ENCODE data around the gene BLOC1S1. TPM values are rescaled to one million over a fixed set of nuclear protein-coding genes. Genes with fewer than 3 reads are reported as not detected.

The BLOC1S1 gene
- total and polyA plus RNA-seq, 10 of the 15 experiments (the other 5 are each of a cell fraction or from before 2014, with no cell fraction given), result 126 to 285 (median 166) TPM

DNA sequence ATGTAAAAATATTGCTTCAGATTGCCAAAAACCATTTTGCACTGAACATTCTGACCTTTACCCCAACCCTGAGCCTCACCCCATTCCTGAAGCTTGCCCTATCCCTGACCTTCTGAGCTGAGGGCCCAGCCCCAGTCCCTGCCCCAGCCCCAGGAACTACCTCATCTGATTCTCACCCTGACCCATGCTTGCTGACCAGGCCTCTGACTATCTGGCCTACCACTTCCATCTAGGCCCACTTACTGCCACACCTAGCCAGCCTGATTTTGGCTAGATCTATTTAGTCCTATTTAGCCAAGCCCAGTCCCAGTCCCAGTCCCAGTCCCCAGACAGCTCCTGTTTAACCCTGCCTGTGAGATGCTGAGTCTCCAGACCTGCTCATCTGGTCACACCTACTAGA lies 45.6 kb upstream of the BLOC1S1 start (continued):
- TF ChIP-seq FOXM1 (IDR thresholded peaks at IDR 0.05; ENCODE audit: low read depth, low read length), result no peak

DNA sequence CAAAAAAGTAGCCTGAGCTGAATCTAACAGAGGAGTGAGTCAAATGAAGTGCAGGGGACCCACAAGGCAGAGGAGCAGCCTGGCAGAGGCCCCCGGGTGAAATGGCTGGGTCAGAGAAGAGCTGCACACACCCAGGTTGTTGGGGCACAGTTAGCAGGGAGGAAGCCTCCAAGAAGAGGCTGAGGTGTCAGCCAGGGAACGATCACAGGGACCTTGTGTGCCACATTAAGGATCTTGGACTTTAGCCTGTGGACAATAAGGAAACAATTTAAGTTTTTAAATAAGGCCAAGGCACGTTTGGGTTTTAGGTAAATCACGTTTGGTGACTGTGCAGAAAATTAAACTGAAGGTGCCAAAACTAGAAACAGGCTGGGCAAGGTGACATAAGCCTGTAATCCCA lies 44.1 kb upstream of the BLOC1S1 start:
- Histone ChIP-seq H3K36me3 (ENCODE audit: control insufficient read depth in 2 of 2, insufficient read depth in 2 of 2, low read length in 1 of 2) (no peaks in the 10 kb centered on the region), H3K27ac (ENCODE audit: control insufficient read depth, insufficient read depth) (no peak overlapping the region), H3K4me2 (ENCODE audit: control insufficient read depth, insufficient read depth) (no peak overlapping the region), H3K79me2 (ENCODE audit: control insufficient read depth, insufficient read depth, low read length) (no peaks in the 10 kb centered on the region), H3K27me3 (replicated peaks in 1 of 2; ENCODE audit: control insufficient read depth in 2 of 2, insufficient read depth in 2 of 2, low read length in 1 of 2) (no peaks in the 10 kb centered on the region), H2AFZ (ENCODE audit: control insufficient read depth, low read depth, low read length) (no peak overlapping the region), H3K9ac (ENCODE audit: control insufficient read depth, insufficient read depth, low read length) (no peak overlapping the region), H3K9me3 (replicated peaks; ENCODE audit: control insufficient read depth, insufficient read depth, low read length) (no peaks in the 10 kb centered on the region; the same call in 2 of the 3 replicates), H3K4me3 (no peak overlapping the region), H4K20me1 (ENCODE audit: control insufficient read depth, insufficient read depth) (no peaks in the 10 kb centered on the region), H3K4me1 (ENCODE audit: control insufficient read depth, insufficient read depth, low read length) (peaks cover 11% of the 10 kb centered on the region)
- ChIA-PET POLR2A (no interaction called here), SMC1A (ENCODE audit: uncharacterized antibody, unreplicated experiment) (no interaction called here), RAD21 (ENCODE audit: unreplicated experiment) (interaction anchor here (0.7 kb wide), 1 partner anchor 67 kb away, joined by 3 read pairs; no protein-coding TSS in a partner anchor), CTCF (interaction anchor here (0.8 to 1.3 kb wide), 3 partner anchors 10 to 16 kb away, joined by 3 to 4 read pairs (median 3); a partner anchor contains a TSS)
- no peak for FAIRE-seq
- TF ChIP-seq JUND (IDR thresholded peaks at IDR 0.05; ENCODE audit: low read depth, low read length), result no peak
- ATAC-seq, result no peak
- in situ Hi-C loops (cut with MboI) (no loop called here), intact Hi-C loops (cut with micrococcal nuclease; ENCODE audit: unreplicated experiment) (no loop called here)
- WGBS (ENCODE audit: insufficient coverage, insufficient replicate concordance, low lambda C conversion rate, missing lambda C conversion rate), result 40% methylated on average over 4 of the region's 4 CpGs
- DNase-seq (ENCODE audit: low read depth, low spot score), result no peak
- no TSS peak for BruUV-seq (replicated peaks)

DNA sequence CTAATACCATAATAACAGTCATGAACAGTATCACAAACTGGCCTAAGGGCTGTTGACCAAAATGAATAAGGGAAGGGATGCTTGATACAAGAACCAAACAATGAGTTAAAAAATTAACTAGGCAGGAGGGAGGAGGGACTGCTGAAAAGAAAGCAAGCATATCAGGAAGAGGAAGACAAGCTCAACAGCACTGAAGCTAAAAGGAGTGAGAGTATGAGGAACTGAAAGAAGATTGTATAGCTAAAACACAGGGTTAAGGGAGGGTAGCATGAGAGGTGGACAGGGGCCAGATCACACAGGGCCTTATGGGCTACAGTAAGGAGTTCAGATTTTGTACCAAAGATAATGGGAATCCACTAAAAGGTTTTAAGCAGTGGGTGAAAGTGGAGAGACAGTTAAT lies 42.2 kb upstream of the BLOC1S1 start:
- no peaks in the 10 kb centered on the region for H3K79me2 ChIP-seq (ENCODE audit: control insufficient read depth, insufficient read depth, low read length)
- FAIRE-seq, result no peak
- H3K27ac ChIP-seq (ENCODE audit: control insufficient read depth, insufficient read depth), result peak overlapping the region; percentile 62; the same call in 1 of the 2 replicates
- H3K36me3 ChIP-seq (ENCODE audit: control insufficient read depth in 2 of 2, insufficient read depth in 2 of 2, low read length in 1 of 2), result no peaks in the 10 kb centered on the region
- peak; percentile 100 for ATAC-seq
- intact Hi-C loops (cut with micrococcal nuclease; ENCODE audit: unreplicated experiment), result no loop called here
- H4K20me1 ChIP-seq (ENCODE audit: control insufficient read depth, insufficient read depth), result no peaks in the 10 kb centered on the region
- H3K4me1 ChIP-seq (ENCODE audit: control insufficient read depth, insufficient read depth, low read length), result peaks cover 10% of the 10 kb centered on the region
- no peaks in the 10 kb centered on the region for H3K27me3 ChIP-seq (replicated peaks in 1 of 2; ENCODE audit: control insufficient read depth in 2 of 2, insufficient read depth in 2 of 2, low read length in 1 of 2)
- H2AFZ ChIP-seq (ENCODE audit: control insufficient read depth, low read depth, low read length), result peak overlapping the region; percentile 91
- no peak overlapping the region for H3K9ac ChIP-seq (ENCODE audit: control insufficient read depth, insufficient read depth, low read length)
- ChIA-PET POLR2A (interaction anchor here (0.5 to 1.3 kb wide), 4 partner anchors 9 to 635 kb away, joined by 3 read pairs; no protein-coding TSS in a partner anchor), RAD21 (ENCODE audit: unreplicated experiment) (interaction anchor here (0.7 to 1.9 kb wide), 9 partner anchors 9 to 51 kb away, joined by 3 to 11 read pairs (median 4); partner anchors contain the start of gene BLOC1S1), CTCF (interaction anchor here (0.7 to 2.6 kb wide), 16 partner anchors 8 to 1093 kb away, joined by 3 to 16 read pairs (median 4); a partner anchor contains a TSS), SMC1A (ENCODE audit: uncharacterized antibody, unreplicated experiment) (interaction anchor here (0.8 to 2.8 kb wide), 11 partner anchors 9 to 64 kb away, joined by 3 to 12 read pairs (median 4); partner anchors contain the start of gene BLOC1S1)
- H3K4me3 ChIP-seq, result 0 out of 2 replicates have a peak overlapping the region, but pooled peaks have one; percentile 16
- BruUV-seq (replicated peaks), result no TSS peak
- in situ Hi-C loops (cut with MboI), result no loop called here
- peak; percentile 76 for DNase-seq (ENCODE audit: low read depth, low spot score)
- H3K9me3 ChIP-seq (replicated peaks; ENCODE audit: control insufficient read depth, insufficient read depth, low read length), result no peaks in the 10 kb centered on the region
- peak overlapping the region; percentile 61 for H3K4me2 ChIP-seq (ENCODE audit: control insufficient read depth, insufficient read depth)
- TF ChIP-seq NR2C1 (IDR thresholded peaks at IDR 0.05), result no peak
- no peak for TF ChIP-seq EZH2 (IDR thresholded peaks at IDR 0.05; ENCODE audit: borderline replicate concordance, control insufficient read depth, low read depth, low read length)
- TF ChIP-seq, protein P1, sequence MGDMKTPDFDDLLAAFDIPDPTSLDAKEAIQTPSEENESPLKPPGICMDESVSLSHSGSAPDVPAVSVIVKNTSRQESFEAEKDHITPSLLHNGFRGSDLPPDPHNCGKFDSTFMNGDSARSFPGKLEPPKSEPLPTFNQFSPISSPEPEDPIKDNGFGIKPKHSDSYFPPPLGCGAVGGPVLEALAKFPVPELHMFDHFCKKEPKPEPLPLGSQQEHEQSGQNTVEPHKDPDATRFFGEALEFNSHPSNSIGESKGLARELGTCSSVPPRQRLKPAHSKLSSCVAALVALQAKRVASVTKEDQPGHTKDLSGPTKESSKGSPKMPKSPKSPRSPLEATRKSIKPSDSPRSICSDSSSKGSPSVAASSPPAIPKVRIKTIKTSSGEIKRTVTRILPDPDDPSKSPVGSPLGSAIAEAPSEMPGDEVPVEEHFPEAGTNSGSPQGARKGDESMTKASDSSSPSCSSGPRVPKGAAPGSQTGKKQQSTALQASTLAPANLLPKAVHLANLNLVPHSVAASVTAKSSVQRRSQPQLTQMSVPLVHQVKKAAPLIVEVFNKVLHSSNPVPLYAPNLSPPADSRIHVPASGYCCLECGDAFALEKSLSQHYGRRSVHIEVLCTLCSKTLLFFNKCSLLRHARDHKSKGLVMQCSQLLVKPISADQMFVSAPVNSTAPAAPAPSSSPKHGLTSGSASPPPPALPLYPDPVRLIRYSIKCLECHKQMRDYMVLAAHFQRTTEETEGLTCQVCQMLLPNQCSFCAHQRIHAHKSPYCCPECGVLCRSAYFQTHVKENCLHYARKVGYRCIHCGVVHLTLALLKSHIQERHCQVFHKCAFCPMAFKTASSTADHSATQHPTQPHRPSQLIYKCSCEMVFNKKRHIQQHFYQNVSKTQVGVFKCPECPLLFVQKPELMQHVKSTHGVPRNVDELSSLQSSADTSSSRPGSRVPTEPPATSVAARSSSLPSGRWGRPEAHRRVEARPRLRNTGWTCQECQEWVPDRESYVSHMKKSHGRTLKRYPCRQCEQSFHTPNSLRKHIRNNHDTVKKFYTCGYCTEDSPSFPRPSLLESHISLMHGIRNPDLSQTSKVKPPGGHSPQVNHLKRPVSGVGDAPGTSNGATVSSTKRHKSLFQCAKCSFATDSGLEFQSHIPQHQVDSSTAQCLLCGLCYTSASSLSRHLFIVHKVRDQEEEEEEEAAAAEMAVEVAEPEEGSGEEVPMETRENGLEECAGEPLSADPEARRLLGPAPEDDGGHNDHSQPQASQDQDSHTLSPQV (IDR thresholded peaks at IDR 0.05), result no peak
- TF ChIP-seq, protein P2, sequence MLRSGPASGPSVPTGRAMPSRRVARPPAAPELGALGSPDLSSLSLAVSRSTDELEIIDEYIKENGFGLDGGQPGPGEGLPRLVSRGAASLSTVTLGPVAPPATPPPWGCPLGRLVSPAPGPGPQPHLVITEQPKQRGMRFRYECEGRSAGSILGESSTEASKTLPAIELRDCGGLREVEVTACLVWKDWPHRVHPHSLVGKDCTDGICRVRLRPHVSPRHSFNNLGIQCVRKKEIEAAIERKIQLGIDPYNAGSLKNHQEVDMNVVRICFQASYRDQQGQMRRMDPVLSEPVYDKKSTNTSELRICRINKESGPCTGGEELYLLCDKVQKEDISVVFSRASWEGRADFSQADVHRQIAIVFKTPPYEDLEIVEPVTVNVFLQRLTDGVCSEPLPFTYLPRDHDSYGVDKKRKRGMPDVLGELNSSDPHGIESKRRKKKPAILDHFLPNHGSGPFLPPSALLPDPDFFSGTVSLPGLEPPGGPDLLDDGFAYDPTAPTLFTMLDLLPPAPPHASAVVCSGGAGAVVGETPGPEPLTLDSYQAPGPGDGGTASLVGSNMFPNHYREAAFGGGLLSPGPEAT (IDR thresholded peaks at IDR 0.05; ENCODE audit: low read depth), result peak; percentile 35; the same call in 1 of the 2 replicates
- TF ChIP-seq DPF2 (IDR thresholded peaks at IDR 0.05), result peak; percentile 17; the same call in 1 of the 2 replicates
- 0 out of 2 replicates have a peak, but pooled peaks have one; percentile 27 for TF ChIP-seq GATAD2B (conservative IDR thresholded peaks at IDR 0.05; ENCODE audit: low read depth)
- TF ChIP-seq NBN (IDR thresholded peaks at IDR 0.05), result peak; percentile 71
- 0 out of 2 replicates have a peak, but pooled peaks have one; percentile 26 for TF ChIP-seq NR2F1 (conservative IDR thresholded peaks at IDR 0.05)

Data from GM12878 (cell line).